ENCODE results near the gene NMRK1. TPM values are rescaled to one million over a fixed set of nuclear protein-coding genes. Genes with fewer than 3 reads are reported as not detected.
A peak's percentile ranks its signal among the peaks of the same experiment; 100 is the strongest.

The NMRK1 gene
- total RNA-seq, 1 donor from 2014 or later: 20.4 TPM

DNA sequence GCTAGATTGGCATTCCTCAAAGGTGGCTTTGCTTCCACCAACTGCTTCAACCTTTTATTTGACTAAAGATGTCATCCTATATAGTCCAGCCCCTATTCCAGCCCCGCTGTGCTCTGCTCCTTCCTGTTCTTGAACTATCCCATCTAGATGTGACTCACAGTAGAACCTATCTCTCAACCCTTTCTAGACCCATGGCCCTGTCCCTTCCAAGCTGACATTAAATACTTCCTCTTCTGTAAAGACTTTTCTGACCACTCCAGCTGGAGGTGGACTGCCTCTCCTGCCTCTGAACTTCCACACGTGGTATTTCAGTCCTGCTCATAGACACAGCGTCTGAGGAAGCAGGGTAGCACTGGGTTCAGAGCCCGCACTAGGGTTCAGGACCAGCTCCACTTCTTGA lies 32.7 kb upstream of the NMRK1 start:
- no peaks in the 10 kb centered on the region for H3K9me3 ChIP-seq
- no peak for DNase-seq (ENCODE audit: extremely low spot score in 2 of 2)
- H3K4me3 ChIP-seq: no peak overlapping the region
- intact Hi-C loops (cut with DNase I): no loop called here
- H3K36me3 ChIP-seq: no peaks in the 10 kb centered on the region
- no peaks in the 10 kb centered on the region for H3K27me3 ChIP-seq
- no peak for TF ChIP-seq POLR2AphosphoS5 (IDR thresholded peaks at IDR 0.05; ENCODE audit: insufficient read depth in 1 of 2, low read depth in 1 of 2)
- H3K27ac ChIP-seq: no peak overlapping the region
- peaks cover 6% of the 10 kb centered on the region for H3K4me1 ChIP-seq

DNA sequence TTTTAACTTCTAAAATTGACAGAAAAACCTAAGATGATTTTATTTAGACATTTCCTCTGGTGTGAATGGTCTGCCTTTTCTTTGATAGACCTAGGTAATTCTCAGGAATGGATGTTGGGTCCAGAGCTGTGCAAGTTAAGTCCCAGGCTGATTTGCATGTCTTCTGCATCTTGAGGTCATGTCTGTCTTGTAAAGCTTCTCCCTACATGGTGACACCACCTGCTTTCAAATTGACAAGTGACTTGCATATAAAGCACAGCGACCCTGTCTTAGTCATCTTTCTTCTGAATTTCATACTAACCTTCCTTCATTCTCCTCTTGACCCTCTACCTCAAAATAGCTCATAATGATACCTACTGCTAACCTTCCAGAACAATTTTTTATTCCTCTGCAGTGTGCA lies 29.6 kb upstream of the NMRK1 start:
- Histone ChIP-seq H3K27ac (no peak overlapping the region), H3K36me3 (no peaks in the 10 kb centered on the region), H3K9me3 (no peaks in the 10 kb centered on the region), H3K4me1 (peaks cover 4% of the 10 kb centered on the region), H3K4me3 (no peak overlapping the region), H3K27me3 (no peaks in the 10 kb centered on the region)
- intact Hi-C loops (cut with DNase I): no loop called here
- TF ChIP-seq POLR2AphosphoS5 (IDR thresholded peaks at IDR 0.05; ENCODE audit: insufficient read depth in 1 of 2, low read depth in 1 of 2) (no peak), POLR2A (IDR thresholded peaks at IDR 0.05) (no peak)
- TF ChIP-seq, protein P1, sequence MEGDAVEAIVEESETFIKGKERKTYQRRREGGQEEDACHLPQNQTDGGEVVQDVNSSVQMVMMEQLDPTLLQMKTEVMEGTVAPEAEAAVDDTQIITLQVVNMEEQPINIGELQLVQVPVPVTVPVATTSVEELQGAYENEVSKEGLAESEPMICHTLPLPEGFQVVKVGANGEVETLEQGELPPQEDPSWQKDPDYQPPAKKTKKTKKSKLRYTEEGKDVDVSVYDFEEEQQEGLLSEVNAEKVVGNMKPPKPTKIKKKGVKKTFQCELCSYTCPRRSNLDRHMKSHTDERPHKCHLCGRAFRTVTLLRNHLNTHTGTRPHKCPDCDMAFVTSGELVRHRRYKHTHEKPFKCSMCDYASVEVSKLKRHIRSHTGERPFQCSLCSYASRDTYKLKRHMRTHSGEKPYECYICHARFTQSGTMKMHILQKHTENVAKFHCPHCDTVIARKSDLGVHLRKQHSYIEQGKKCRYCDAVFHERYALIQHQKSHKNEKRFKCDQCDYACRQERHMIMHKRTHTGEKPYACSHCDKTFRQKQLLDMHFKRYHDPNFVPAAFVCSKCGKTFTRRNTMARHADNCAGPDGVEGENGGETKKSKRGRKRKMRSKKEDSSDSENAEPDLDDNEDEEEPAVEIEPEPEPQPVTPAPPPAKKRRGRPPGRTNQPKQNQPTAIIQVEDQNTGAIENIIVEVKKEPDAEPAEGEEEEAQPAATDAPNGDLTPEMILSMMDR (IDR thresholded peaks at IDR 0.05): no peak
- DNase-seq (ENCODE audit: extremely low spot score in 2 of 2): no peak

DNA sequence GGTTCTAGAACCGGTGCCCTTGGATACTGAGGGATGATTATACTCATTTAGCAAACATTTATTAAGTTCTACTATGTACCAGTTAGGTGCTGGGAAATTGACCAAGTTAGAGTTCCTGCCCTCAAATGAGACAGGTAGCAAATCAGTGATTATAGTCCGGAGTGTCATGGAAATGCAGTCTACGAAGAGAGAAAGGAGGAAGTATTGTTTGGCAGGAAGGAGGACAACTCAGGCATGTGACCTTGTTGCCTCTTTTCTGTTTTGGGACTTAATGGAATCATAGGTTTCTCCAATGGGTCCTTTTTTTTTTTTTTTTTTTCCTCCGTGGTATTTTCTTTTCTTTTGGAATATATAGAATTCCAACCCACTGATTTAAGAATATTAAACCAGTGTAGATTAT lies 28.4 kb upstream of the NMRK1 start:
- H3K9me3 ChIP-seq: no peaks in the 10 kb centered on the region
- intact Hi-C loops (cut with DNase I): no loop called here
- DNase-seq (ENCODE audit: extremely low spot score in 2 of 2): no peak
- TF ChIP-seq, protein P1 (IDR thresholded peaks at IDR 0.05): no peak
- no peaks in the 10 kb centered on the region for H3K27me3 ChIP-seq
- peaks cover 11% of the 10 kb centered on the region for H3K4me1 ChIP-seq
- no peak overlapping the region for H3K4me3 ChIP-seq
- H3K27ac ChIP-seq: no peak overlapping the region
- H3K36me3 ChIP-seq: no peaks in the 10 kb centered on the region

DNA sequence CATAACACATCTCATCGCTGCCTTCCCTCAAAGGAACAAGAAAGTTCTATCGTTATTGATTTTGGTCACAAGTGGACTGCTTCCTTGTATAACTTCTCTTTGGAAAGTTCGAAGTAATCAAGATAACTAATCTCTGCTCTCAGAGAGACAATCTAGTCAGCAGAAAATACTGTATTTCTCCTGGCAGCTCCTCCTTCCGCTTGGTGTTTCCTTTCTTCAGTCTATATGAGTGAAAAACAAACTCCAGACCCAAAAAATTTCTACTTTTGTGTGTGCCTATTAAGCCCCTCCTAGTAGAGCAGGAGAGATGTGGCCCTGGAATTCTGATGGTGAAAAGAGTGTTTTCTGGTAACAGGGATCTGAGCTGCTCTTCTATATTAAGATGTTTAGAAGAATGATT lies 24.8 kb upstream of the NMRK1 start:
- Histone ChIP-seq H3K27me3 (no peaks in the 10 kb centered on the region), H3K4me1 (peaks cover 35% of the 10 kb centered on the region), H3K36me3 (no peaks in the 10 kb centered on the region), H3K27ac (no peak overlapping the region), H3K4me3 (no peak overlapping the region), H3K9me3 (no peaks in the 10 kb centered on the region)
- intact Hi-C loops (cut with DNase I): no loop called here
- TF ChIP-seq POLR2A (IDR thresholded peaks at IDR 0.05) (no peak), POLR2AphosphoS5 (IDR thresholded peaks at IDR 0.05; ENCODE audit: insufficient read depth in 1 of 2, low read depth in 1 of 2) (no peak)
- TF ChIP-seq, protein P1 (IDR thresholded peaks at IDR 0.05): no peak
- DNase-seq (ENCODE audit: extremely low spot score in 2 of 2): no peak

DNA sequence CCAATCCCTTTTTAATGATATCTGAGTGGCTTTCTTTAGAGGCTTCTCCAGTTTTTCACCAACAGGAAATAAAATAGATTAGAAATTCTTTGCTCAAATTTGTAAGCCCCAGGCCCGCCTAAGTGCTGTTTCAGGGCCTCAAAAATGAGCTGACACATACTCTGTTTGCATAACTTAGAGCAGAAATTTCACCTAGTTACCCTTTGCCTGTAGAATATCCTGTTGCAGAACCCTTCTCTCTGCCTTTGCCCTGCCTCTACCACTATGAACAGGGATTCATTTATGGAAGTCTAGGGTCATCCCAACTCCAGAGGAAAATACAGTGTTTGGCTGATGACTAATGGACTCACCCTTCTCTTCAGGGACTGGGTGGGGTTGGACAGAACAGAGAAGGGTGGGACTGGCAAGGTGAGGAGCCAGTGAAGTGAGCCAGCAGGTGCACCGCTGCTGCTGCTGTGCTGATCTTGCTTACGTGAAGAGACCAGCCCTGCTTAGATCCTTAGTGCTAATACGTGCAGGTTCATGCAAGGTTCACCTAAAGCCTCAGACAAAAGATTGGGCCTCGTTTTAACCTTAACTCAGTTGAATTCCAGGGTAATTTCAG lies 23.2 kb upstream of the NMRK1 start:
- DNase-seq (ENCODE audit: extremely low spot score in 2 of 2): no peak
- TF ChIP-seq, protein P1 (IDR thresholded peaks at IDR 0.05): no peak
- peak in 1 of 2 donors; percentile 21 for TF ChIP-seq POLR2AphosphoS5 (IDR thresholded peaks at IDR 0.05; ENCODE audit: insufficient read depth in 1 of 2, low read depth in 1 of 2)
- Histone ChIP-seq H3K27ac (peak overlapping the region; percentile 19), H3K4me1 (peaks cover 37% of the 10 kb centered on the region), H3K36me3 (no peaks in the 10 kb centered on the region), H3K9me3 (no peaks in the 10 kb centered on the region), H3K4me3 (no peak overlapping the region), H3K27me3 (no peaks in the 10 kb centered on the region)
- intact Hi-C loops (cut with DNase I): no loop called here
